HepG2 (cell line): ENCODE results near the gene TCF20. TPM values are rescaled to one million over a fixed set of nuclear protein-coding genes. Genes with fewer than 3 reads are reported as not detected.

Source experiments
- ATAC-seq: fragments of 200-7000 bp; cut with Tn5 transposase; 3 replicates; pipeline ENCODE4 v1.9.1; 2020; ENCODE audit warnings: mild to moderate bottlenecking, moderate library complexity
- BruUV-seq: library from RNA; stranded (reverse); fragments of 400-500 nt; replicated peaks from 2 replicates; lab custom pipeline; 2021; lab: Mats Ljungman, UMichigan
- CTCF ChIA-PET: fragments of 300-600 bp; formaldehyde crosslinking; extraction: SDS; loops from one replicate; lab custom pipeline; 2021; ENCODE audit warnings: low total read pairs, inconsistent platforms, low intra/inter-chr PET ratio; lab: Yijun Ruan, JAX
- POLR2A ChIA-PET: fragments of 350-600 bp; sonication (Branson Sonifier 250); formaldehyde crosslinking; loops from one replicate; lab custom pipeline; 2020; ENCODE audit warnings: antibody characterized with exemption, inconsistent platforms; lab: Yijun Ruan, JAX
- DNase-seq: peaks from one replicate; pipeline ENCODE4 v3.0.0-alpha.2; 2015; ENCODE audit warnings: low spot score
- FAIRE-seq: peaks from 3 replicates; lab custom pipeline; 2011; peaks lifted over from hg19 to GRCh38; lab: Jason Lieb, UNC
- H2AFZ ChIP-seq: one replicate; pipeline ENCODE4 v1.6.1; 2011; ENCODE audit warnings: low read length, inconsistent platforms
- H3K27ac ChIP-seq: fragments of 300-600 bp; 3 replicates; pipeline ENCODE4 v1.8.0; 2011; ENCODE audit warnings: mixed run types, mild to moderate bottlenecking, mixed read lengths, low read length, inconsistent platforms; ENCODE audit not compliant: insufficient read depth; ENCODE audit errors: extremely low read length
- H3K27me3 ChIP-seq, 2 experiments: fragments of 200-600 bp in 1 of 2; 2 replicates in 1 of 2; 3 replicates in 1 of 2; pipeline versions ENCODE4 v1.6.0 to v1.8.0; 2011; ENCODE audit warnings: low read length in 2 of 2, mild to moderate bottlenecking in 2 of 2, moderate library complexity in 2 of 2, inconsistent platforms in 1 of 2; ENCODE audit not compliant: insufficient read depth in 2 of 2, control insufficient read depth in 1 of 2
- H3K36me3 ChIP-seq, 2 experiments: fragments of 200-600 bp in 1 of 2; replicated peaks in 1 of 2; 2 replicates in 1 of 2; 3 replicates in 1 of 2; pipeline versions ENCODE4 v1.5.1 to v1.8.0; 2011; ENCODE audit warnings: low read length in 2 of 2, inconsistent platforms in 1 of 2; ENCODE audit not compliant: insufficient read depth in 2 of 2, control insufficient read depth in 1 of 2
- H3K4me1 ChIP-seq: 2 replicates; pipeline ENCODE4 v1.5.1; 2012; ENCODE audit warnings: low read length, inconsistent platforms; ENCODE audit not compliant: insufficient read depth
- H3K4me2 ChIP-seq: 2 replicates; pipeline ENCODE4 v1.6.0; 2011; ENCODE audit warnings: low read depth, low read length, inconsistent platforms
- H3K4me3 ChIP-seq, 3 experiments: fragments of 200-600 bp in 1 of 3; sonication (generic), shearing (Covaris generic) in 1 of 3; replicated peaks in 1 of 3; 2 replicates each; pipeline ENCODE4 v1.5.1; 2011 to 2016; ENCODE audit warnings: low read length in 3 of 3, inconsistent platforms in 2 of 3, low read depth in 2 of 3, mild to moderate bottlenecking in 2 of 3, control low read depth in 1 of 3, mixed read lengths in 1 of 3; ENCODE audit not compliant: insufficient read depth in 1 of 3
- H3K79me2 ChIP-seq: one replicate; pipeline ENCODE4 v1.6.1; 2011; ENCODE audit warnings: low read length, inconsistent platforms; ENCODE audit not compliant: insufficient read depth
- H3K9ac ChIP-seq: 2 replicates; pipeline ENCODE4 v1.6.0; 2011; ENCODE audit warnings: mild to moderate bottlenecking, low read depth, low read length, inconsistent platforms; ENCODE audit not compliant: insufficient read depth
- H3K9me3 ChIP-seq: 2 replicates; pipeline ENCODE4 v1.5.1; 2012; ENCODE audit warnings: mild to moderate bottlenecking, low read length
- H4K20me1 ChIP-seq: 2 replicates; pipeline ENCODE4 v1.6.0; 2011; ENCODE audit warnings: inconsistent platforms, mild to moderate bottlenecking, low read length, moderate library complexity; ENCODE audit not compliant: insufficient read depth
- AGO1 ChIP-seq: fragments of 200-400 bp; formaldehyde crosslinking; IDR thresholded peaks from 2 replicates; pipeline ENCODE4 v1.6.1; 2017; ENCODE audit warnings: mild to moderate bottlenecking, low read depth, low read length, moderate library complexity; ENCODE audit not compliant: poor library complexity, severe bottlenecking
- RCOR2 ChIP-seq: IDR thresholded peaks from 2 replicates; pipeline ENCODE4 v1.6.1; 2016; ENCODE audit warnings: missing biosample characterization, missing genetic modification reagents
- WGBS: methylation state at CpG from one replicate; pipeline ENCODE4 v1.1.6; 2017; ENCODE audit warnings: low lambda C conversion rate; 5-methylcytosine and 5-hydroxymethylcytosine counted together
- in situ Hi-C: cut with HindIII; loops from 2 replicates; pipeline ENCODE4 v1.10.0; 2017; ENCODE audit warnings: low pct_unique_long_range_greater_than_20kb; ENCODE audit not compliant: extremely low pct_ligation_motif_present
- intact Hi-C: fragments of 100-400 bp; cut with micrococcal nuclease; formaldehyde crosslinking; loops from one replicate; pipeline ENCODE4 v1.10.0; 2022; ENCODE audit not compliant: unreplicated experiment
- polyA plus RNA-seq, 8 experiments: library from polyadenylated mRNA; depleted of rRNA in 3 of 8; stranded (reverse) in 7 of 8; unstranded in 1 of 8; fragments of >200 nt; fragmentation: Illumina TruSeq in 4 of 8; extraction: Trizol in 4 of 8; gene quantifications; 2 replicates each; pipeline versions ENCODE4 v1.2.1 to v1.2.3, GENCODE V29; 2011 to 2016; ENCODE audit warnings: low read depth in 4 of 8, missing spikeins in 1 of 8, mixed read lengths in 1 of 8; ENCODE audit not compliant: insufficient read depth in 1 of 8
- total RNA-seq, 5 experiments: library from RNA; depleted of rRNA; stranded (reverse); fragments of >200 nt; fragmentation: Illumina TruSeq; extraction: Trizol; gene quantifications; 2 replicates each; pipeline ENCODE4 v1.2.3, GENCODE V29; 2016; ENCODE audit warnings: low read depth in 1 of 5
- TF ChIP-seq, protein P1 (sequence below): sonication (generic); formaldehyde crosslinking; IDR thresholded peaks from 2 replicates; pipeline ENCODE4 v1.4.0; 2020; ENCODE audit warnings: mild to moderate bottlenecking, missing genetic modification reagents, borderline replicate concordance

Gene TCF20
- total and polyA plus RNA-seq, 2 of the 13 experiments (the other 11 are each of a cell fraction or from before 2014, with no cell fraction given): 12.8 to 23.7 TPM

DNA sequence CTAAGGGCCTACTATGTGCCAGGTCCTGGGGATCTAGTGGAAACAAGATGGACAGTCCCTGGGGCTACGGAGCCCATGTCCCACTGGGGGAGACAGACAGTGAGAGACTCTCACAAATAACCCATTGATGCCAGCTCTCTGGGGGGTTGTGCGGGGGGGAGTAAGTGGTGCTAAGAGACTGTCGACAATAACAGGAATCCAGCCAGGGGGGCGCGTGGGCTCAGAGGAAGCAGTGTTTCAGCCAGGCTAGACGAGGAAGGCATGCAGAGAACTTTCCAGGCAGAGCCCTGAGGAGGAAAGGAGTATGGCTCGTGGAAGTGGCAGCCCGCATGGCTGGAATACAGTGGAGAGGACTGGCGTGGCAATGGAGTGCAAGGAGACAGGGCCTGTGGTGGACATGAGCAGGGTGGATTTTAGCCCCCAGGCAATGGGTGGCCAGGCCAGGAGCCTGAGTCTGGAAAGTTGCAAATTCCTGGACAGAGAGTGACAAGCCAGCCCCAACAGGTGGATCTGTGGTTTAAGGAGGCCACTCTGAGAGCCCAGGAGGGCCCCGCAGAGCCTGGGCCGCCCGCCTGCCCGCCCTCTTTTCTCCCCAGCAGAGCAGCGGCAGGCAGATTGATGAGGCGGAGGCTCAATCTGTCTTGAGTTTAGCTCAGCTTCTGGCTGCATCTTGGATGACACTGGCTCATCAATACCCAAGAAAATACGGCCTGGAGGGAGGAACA lies 40.0 kb upstream of the TCF20 start:
- H3K36me3 ChIP-seq: no peaks in the 10 kb centered on the region
- H3K9me3 ChIP-seq: no peaks in the 10 kb centered on the region
- POLR2A ChIA-PET: no interaction called here
- WGBS: 55% methylated on average over 12 of the region's 16 CpGs
- TF ChIP-seq AGO1: no peak
- TF ChIP-seq, protein P1, sequence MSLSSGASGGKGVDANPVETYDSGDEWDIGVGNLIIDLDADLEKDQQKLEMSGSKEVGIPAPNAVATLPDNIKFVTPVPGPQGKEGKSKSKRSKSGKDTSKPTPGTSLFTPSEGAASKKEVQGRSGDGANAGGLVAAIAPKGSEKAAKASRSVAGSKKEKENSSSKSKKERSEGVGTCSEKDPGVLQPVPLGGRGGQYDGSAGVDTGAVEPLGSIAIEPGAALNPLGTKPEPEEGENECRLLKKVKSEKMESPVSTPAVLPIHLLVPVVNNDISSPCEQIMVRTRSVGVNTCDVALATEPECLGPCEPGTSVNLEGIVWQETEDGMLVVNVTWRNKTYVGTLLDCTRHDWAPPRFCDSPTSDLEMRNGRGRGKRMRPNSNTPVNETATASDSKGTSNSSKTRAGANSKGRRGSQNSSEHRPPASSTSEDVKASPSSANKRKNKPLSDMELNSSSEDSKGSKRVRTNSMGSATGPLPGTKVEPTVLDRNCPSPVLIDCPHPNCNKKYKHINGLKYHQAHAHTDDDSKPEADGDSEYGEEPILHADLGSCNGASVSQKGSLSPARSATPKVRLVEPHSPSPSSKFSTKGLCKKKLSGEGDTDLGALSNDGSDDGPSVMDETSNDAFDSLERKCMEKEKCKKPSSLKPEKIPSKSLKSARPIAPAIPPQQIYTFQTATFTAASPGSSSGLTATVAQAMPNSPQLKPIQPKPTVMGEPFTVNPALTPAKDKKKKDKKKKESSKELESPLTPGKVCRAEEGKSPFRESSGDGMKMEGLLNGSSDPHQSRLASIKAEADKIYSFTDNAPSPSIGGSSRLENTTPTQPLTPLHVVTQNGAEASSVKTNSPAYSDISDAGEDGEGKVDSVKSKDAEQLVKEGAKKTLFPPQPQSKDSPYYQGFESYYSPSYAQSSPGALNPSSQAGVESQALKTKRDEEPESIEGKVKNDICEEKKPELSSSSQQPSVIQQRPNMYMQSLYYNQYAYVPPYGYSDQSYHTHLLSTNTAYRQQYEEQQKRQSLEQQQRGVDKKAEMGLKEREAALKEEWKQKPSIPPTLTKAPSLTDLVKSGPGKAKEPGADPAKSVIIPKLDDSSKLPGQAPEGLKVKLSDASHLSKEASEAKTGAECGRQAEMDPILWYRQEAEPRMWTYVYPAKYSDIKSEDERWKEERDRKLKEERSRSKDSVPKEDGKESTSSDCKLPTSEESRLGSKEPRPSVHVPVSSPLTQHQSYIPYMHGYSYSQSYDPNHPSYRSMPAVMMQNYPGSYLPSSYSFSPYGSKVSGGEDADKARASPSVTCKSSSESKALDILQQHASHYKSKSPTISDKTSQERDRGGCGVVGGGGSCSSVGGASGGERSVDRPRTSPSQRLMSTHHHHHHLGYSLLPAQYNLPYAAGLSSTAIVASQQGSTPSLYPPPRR: no peak
- TF ChIP-seq RCOR2: no peak
- no peak overlapping the region for H3K27ac ChIP-seq
- H3K4me3 ChIP-seq: no peak overlapping the region
- DNase-seq (no peak), FAIRE-seq (no peak), ATAC-seq (no peak)
- peaks cover 3 to 43% of the 10 kb centered on the region in 2 experiments; a peak in 4 of 5 replicates for H3K27me3 ChIP-seq
- intact Hi-C loops: no loop called here
- H3K4me2 ChIP-seq: no peak overlapping the region
- in situ Hi-C loops: loop anchor here (5.0 kb wide), 1 partner anchor 138 kb away; no protein-coding TSS in a partner anchor
- no peak overlapping the region for H3K9ac ChIP-seq
- CTCF ChIA-PET: no interaction called here
- H3K4me1 ChIP-seq: peaks cover 45% of the 10 kb centered on the region
- no peaks in the 10 kb centered on the region for H4K20me1 ChIP-seq
- no peaks in the 10 kb centered on the region for H3K79me2 ChIP-seq
- H2AFZ ChIP-seq: no peak overlapping the region
- no TSS peak for BruUV-seq
